ENCODE data around the gene MMP17. TPM values are rescaled to one million over a fixed set of nuclear protein-coding genes. Genes with fewer than 3 reads are reported as not detected.
"Not testable (repeated sequence)": the region's sequence is repeated elsewhere in the genome, so short reads cannot be mapped to it uniquely, and the experiment has no call there.

Gene MMP17
- polyA plus RNA-seq, 6 donors from 2014 or later = 6.4 to 42.8 (median 10.4) TPM

GRCh38 chr12:131874972-131875371 is 46.8 kb downstream of the MMP17 start:
- not testable (repeated sequence) for H3K27me3 Mint-ChIP-seq; ATAC-seq (ENCODE audit: low read depth in 2 of 2); H3K4me3 Mint-ChIP-seq; H3K4me1 Mint-ChIP-seq; DNase-seq; H3K27ac Mint-ChIP-seq; H3K36me3 Mint-ChIP-seq
- peaks cover 0 to 13% (median 6%) of the 10 kb centered on the region in 7 donors for H3K9me3 Mint-ChIP-seq

GRCh38 chr12:131877216-131877615 is 49.0 kb downstream of the MMP17 start:
- H3K4me3 Mint-ChIP-seq; ATAC-seq (ENCODE audit: low read depth in 2 of 2); H3K27ac Mint-ChIP-seq; DNase-seq; H3K36me3 Mint-ChIP-seq; H3K27me3 Mint-ChIP-seq; H3K4me1 Mint-ChIP-seq: not testable (repeated sequence)
- H3K9me3 Mint-ChIP-seq = peaks cover 0 to 13% (median 6%) of the 10 kb centered on the region in 7 donors

GRCh38 chr12:131878436-131878835 is 50.2 kb downstream of the MMP17 start:
- DNase-seq; H3K4me3 Mint-ChIP-seq; ATAC-seq (ENCODE audit: low read depth in 2 of 2); H3K27ac Mint-ChIP-seq; H3K4me1 Mint-ChIP-seq; H3K36me3 Mint-ChIP-seq: not testable (repeated sequence)
- peaks cover 0 to 13% (median 4%) of the 10 kb centered on the region in 7 donors for H3K9me3 Mint-ChIP-seq
- peaks cover 0 to 10% (median 0%) of the 10 kb centered on the region in 3 donors for H3K27me3 Mint-ChIP-seq

GRCh38 chr12:131882804-131883520 is 54.8 kb downstream of the MMP17 start:
- H3K27me3 Mint-ChIP-seq = peaks cover 0 to 22% (median 0%) of the 10 kb centered on the region in 3 donors
- H3K9me3 Mint-ChIP-seq = peaks cover 0 to 9% (median 5%) of the 10 kb centered on the region in 7 donors
- no peak for DNase-seq
- no peak overlapping the region for H3K27ac Mint-ChIP-seq
- ATAC-seq (ENCODE audit: low read depth in 2 of 2) = no peak
- peaks cover 0 to 2% (median 0%) of the 10 kb centered on the region in 3 donors for H3K4me1 Mint-ChIP-seq
- H3K36me3 Mint-ChIP-seq = peaks cover 0 to 7% of the 10 kb centered on the region in 2 donors
- H3K4me3 Mint-ChIP-seq = no peak overlapping the region

- no peak overlapping the region for H3K27ac Mint-ChIP-seq
- H3K9me3 Mint-ChIP-seq = peaks cover 0 to 9% (median 5%) of the 10 kb centered on the region in 7 donors
- no peak for ATAC-seq (ENCODE audit: low read depth in 2 of 2)
- H3K4me1 Mint-ChIP-seq = peaks cover 0 to 2% (median 0%) of the 10 kb centered on the region in 3 donors
- H3K4me3 Mint-ChIP-seq = no peak overlapping the region
- H3K27me3 Mint-ChIP-seq = peaks cover 0 to 25% (median 0%) of the 10 kb centered on the region in 3 donors
- no peak for DNase-seq
- H3K36me3 Mint-ChIP-seq = peaks cover 0 to 7% of the 10 kb centered on the region in 2 donors
Observed at GRCh38 chr12:131883521-131883900, 55.3 kb downstream of the MMP17 start.

GRCh38 chr12:131885076-131885475 is 56.9 kb downstream of the MMP17 start:
- H3K9me3 Mint-ChIP-seq; ATAC-seq (ENCODE audit: low read depth in 2 of 2); DNase-seq; H3K4me3 Mint-ChIP-seq; H3K4me1 Mint-ChIP-seq; H3K27ac Mint-ChIP-seq; H3K36me3 Mint-ChIP-seq: not testable (repeated sequence)
- H3K27me3 Mint-ChIP-seq = peaks cover 0 to 27% (median 0%) of the 10 kb centered on the region in 3 donors

- H3K27me3 Mint-ChIP-seq = peaks cover 0 to 27% (median 0%) of the 10 kb centered on the region in 3 donors
- H3K4me1 Mint-ChIP-seq = peaks cover 0 to 2% (median 0%) of the 10 kb centered on the region in 3 donors
- peaks cover 0 to 9% (median 5%) of the 10 kb centered on the region in 7 donors for H3K9me3 Mint-ChIP-seq
- H3K4me3 Mint-ChIP-seq = no peak overlapping the region
- H3K27ac Mint-ChIP-seq = no peak overlapping the region
- ATAC-seq (ENCODE audit: low read depth in 2 of 2) = no peak
- peaks cover 0 to 7% of the 10 kb centered on the region in 2 donors for H3K36me3 Mint-ChIP-seq
- DNase-seq = no peak
Observed at GRCh38 chr12:131885543-131886057, 57.4 kb downstream of the MMP17 start.

GRCh38 chr12:131891722-131892121 is 63.5 kb downstream of the MMP17 start:
- not testable (repeated sequence) for DNase-seq; H3K36me3 Mint-ChIP-seq; H3K27me3 Mint-ChIP-seq; ATAC-seq (ENCODE audit: low read depth in 2 of 2); H3K9me3 Mint-ChIP-seq
- H3K4me3 Mint-ChIP-seq = peak overlapping the region in 2 of 8 donors; percentile 9 to 23
- peak overlapping the region in 1 of 6 donors; percentile 60 for H3K27ac Mint-ChIP-seq
- H3K4me1 Mint-ChIP-seq = peaks cover 8 to 12% (median 10%) of the 10 kb centered on the region in 3 donors

- Mint-ChIP-seq H3K4me3 (peak overlapping the region in 7 of 8 donors; percentile 30 to 90 (median 67)), H3K27ac (peak overlapping the region in 2 of 6 donors; percentile 47 to 64), H3K4me1 (peaks cover 14 to 21% (median 21%) of the 10 kb centered on the region in 3 donors), H3K9me3 (no peaks in the 10 kb centered on the region), H3K36me3 (no peaks in the 10 kb centered on the region), H3K27me3 (peaks cover 0 to 4% (median 0%) of the 10 kb centered on the region in 3 donors)
- no peak for DNase-seq
- ATAC-seq (ENCODE audit: low read depth in 2 of 2) = no peak
Observed at GRCh38 chr12:131892711-131893604, 64.8 kb downstream of the MMP17 start.

GRCh38 chr12:131893605-131894312 is 65.6 kb downstream of the MMP17 start:
- H3K4me1 Mint-ChIP-seq = peaks cover 16 to 25% (median 21%) of the 10 kb centered on the region in 3 donors

GRCh38 chr12:131894313-131894860 is 66.2 kb downstream of the MMP17 start, which contains the start of gene ULK1:
TSS of gene ULK1 (plus strand) at chr12:131894622. CDS start at chr12:131895002, 380 bp downstream.
- Mint-ChIP-seq H3K4me1 (peaks cover 16 to 25% (median 21%) of the 10 kb centered on the region in 3 donors), H3K9me3 (no peaks in the 10 kb centered on the region), H3K4me3 (peak within 1 kb of the TSS; percentile 82 to 93 (median 90)), H3K36me3 (no peaks in the 10 kb centered on the region), H3K27me3 (no peaks in the 10 kb centered on the region), H3K27ac (peak within 1 kb of the TSS; percentile 27 to 95 (median 93))
- DNase-seq (peak; percentile 91), ATAC-seq (ENCODE audit: low read depth in 2 of 2) (peak; percentile 69 to 78)

More at GRCh38 chr12:131893605-131894312, 65.6 kb downstream of the MMP17 start:
- no peaks in the 10 kb centered on the region for H3K27me3 Mint-ChIP-seq
- DNase-seq (no peak), ATAC-seq (ENCODE audit: low read depth in 2 of 2) (no peak)
- H3K9me3 Mint-ChIP-seq = no peaks in the 10 kb centered on the region
- no peaks in the 10 kb centered on the region for H3K36me3 Mint-ChIP-seq
- H3K27ac Mint-ChIP-seq = peak overlapping the region in 3 of 6 donors; percentile 27 to 92 (median 78)
- H3K4me3 Mint-ChIP-seq = peak overlapping the region in 7 of 8 donors; percentile 30 to 90 (median 55)

GRCh38 chr12:131894981-131895639 is 66.9 kb downstream of the MMP17 start:
- no peaks in the 10 kb centered on the region for H3K9me3 Mint-ChIP-seq
- H3K27me3 Mint-ChIP-seq = no peaks in the 10 kb centered on the region
- peaks cover 18 to 25% (median 21%) of the 10 kb centered on the region in 3 donors for H3K4me1 Mint-ChIP-seq
- H3K4me3 Mint-ChIP-seq = peak overlapping the region; percentile 82 to 93 (median 90)
- no peak for DNase-seq
- no peaks in the 10 kb centered on the region for H3K36me3 Mint-ChIP-seq
- ATAC-seq (ENCODE audit: low read depth in 2 of 2) = no peak
- H3K27ac Mint-ChIP-seq = peak overlapping the region in 5 of 6 donors; percentile 92 to 95 (median 94)

All from naive B cell (primary cell).